Nephron progenitor cell (in vitro differentiated cells): ENCODE results near the gene FAM78A.
A peak's percentile ranks its signal among the peaks of the same experiment; 100 is the strongest.

Experiments
- DNase-seq: peaks from one replicate; pipeline ENCODE4 v3.0.0; 2021
- H3K27ac Mint-ChIP-seq: 2 replicates; pipeline ENCODE4 v1.8.0; 2021; ENCODE audit warnings: mild to moderate bottlenecking, moderate library complexity, mixed read lengths
- H3K27me3 Mint-ChIP-seq: 2 replicates; pipeline ENCODE4 v1.8.0; 2021; ENCODE audit warnings: mild to moderate bottlenecking, low read depth, mixed read lengths; ENCODE audit not compliant: poor library complexity
- H3K36me3 Mint-ChIP-seq: 2 replicates; pipeline ENCODE4 v1.8.0; 2021; ENCODE audit warnings: low read depth, mixed read lengths
- H3K4me1 Mint-ChIP-seq: 2 replicates; pipeline ENCODE4 v1.8.0; 2021; ENCODE audit warnings: mixed read lengths
- H3K4me3 Mint-ChIP-seq: 2 replicates; pipeline ENCODE4 v1.8.0; 2021; ENCODE audit warnings: mild to moderate bottlenecking, moderate library complexity, mixed read lengths
- H3K9me3 Mint-ChIP-seq: 2 replicates; pipeline ENCODE4 v1.8.0; 2021; ENCODE audit warnings: mild to moderate bottlenecking, moderate library complexity, mixed read lengths
- CTCF ChIP-seq: fragments of 200-600 bp; sonication (generic); IDR thresholded peaks from 2 replicates; pipeline ENCODE4 v1.5.0; 2021; ENCODE audit warnings: antibody characterized with exemption

Gene FAM78A

GRCh38 chr9:131276094-131276888 is at the start of gene FAM78A:
TSS of gene FAM78A (minus strand) at chr9:131276510. CDS start at chr9:131276179, 331 bp downstream.
- Mint-ChIP-seq H3K36me3 (no peaks in the 10 kb centered on the region), H3K4me3 (peak within 1 kb of the TSS; percentile 77), H3K4me1 (peaks cover 46% of the 10 kb centered on the region), H3K9me3 (no peaks in the 10 kb centered on the region), H3K27ac (no peak within 1 kb of the TSS), H3K27me3 (peaks cover 56% of the 10 kb centered on the region)
- TF ChIP-seq CTCF = no peak
- DNase-seq = peak; percentile 65

DNA sequence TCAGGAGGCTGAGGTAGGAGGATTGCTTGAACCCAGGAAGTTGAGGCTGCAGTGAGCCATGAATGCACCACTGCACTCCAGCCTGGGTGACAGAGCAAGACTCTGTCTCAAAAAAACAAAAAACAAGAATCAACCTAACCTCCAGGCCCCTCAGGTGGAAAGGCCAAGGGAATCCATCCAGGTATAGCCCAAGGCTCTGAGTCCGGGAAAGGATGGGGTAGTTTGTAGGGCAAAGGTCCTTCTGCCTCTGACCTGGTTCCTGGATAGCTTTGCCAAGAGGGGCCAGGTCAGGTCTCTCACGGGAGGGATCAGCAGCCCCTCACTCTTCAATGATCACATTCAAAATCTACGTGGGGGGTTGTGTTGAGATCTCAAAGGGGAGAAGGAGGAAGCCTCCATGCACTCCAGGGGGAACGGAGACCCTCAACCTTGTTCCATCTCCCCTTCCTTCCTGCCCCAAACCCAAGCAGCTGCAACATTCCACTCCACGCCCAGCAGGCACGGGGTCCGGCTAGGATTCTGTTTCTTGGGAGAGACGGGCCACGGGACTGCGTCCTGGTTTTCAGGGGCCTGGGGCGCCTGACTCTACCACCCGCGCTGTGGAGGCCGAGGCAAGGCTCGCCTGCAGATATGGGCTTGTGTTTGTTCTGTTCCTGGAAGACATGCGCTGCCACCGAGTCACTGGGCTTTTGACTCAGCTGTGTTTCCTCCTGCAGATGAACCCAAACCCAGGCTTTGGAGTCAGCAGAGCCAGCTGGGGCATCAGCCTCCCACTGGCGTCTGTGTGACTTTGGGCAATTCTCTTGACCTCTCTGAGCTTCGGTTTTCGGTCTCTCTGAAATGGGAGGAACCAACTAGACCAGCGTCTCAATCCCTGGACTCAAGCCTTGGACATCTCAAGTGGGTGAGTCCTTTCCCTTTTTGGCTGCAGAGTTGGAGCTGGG is 48.7 kb upstream of the FAM78A start:
- no peak overlapping the region for H3K27ac Mint-ChIP-seq

GRCh38 chr9:131323629-131324028 is 47.3 kb upstream of the FAM78A start:
- TF ChIP-seq CTCF = no peak
- Mint-ChIP-seq H3K27me3 (peaks cover 17% of the 10 kb centered on the region), H3K36me3 (no peaks in the 10 kb centered on the region), H3K9me3 (no peaks in the 10 kb centered on the region), H3K4me1 (peaks cover 6% of the 10 kb centered on the region), H3K4me3 (no peak overlapping the region), H3K27ac (no peak overlapping the region)
- DNase-seq = no peak

More for the DNA sequence above, 48.7 kb upstream of the FAM78A start:
- Mint-ChIP-seq H3K4me1 (peaks cover 19% of the 10 kb centered on the region), H3K36me3 (no peaks in the 10 kb centered on the region), H3K9me3 (peaks cover 4% of the 10 kb centered on the region), H3K27me3 (peaks cover 26% of the 10 kb centered on the region), H3K4me3 (no peak overlapping the region)
- DNase-seq = no peak
- TF ChIP-seq CTCF = no peak

DNA sequence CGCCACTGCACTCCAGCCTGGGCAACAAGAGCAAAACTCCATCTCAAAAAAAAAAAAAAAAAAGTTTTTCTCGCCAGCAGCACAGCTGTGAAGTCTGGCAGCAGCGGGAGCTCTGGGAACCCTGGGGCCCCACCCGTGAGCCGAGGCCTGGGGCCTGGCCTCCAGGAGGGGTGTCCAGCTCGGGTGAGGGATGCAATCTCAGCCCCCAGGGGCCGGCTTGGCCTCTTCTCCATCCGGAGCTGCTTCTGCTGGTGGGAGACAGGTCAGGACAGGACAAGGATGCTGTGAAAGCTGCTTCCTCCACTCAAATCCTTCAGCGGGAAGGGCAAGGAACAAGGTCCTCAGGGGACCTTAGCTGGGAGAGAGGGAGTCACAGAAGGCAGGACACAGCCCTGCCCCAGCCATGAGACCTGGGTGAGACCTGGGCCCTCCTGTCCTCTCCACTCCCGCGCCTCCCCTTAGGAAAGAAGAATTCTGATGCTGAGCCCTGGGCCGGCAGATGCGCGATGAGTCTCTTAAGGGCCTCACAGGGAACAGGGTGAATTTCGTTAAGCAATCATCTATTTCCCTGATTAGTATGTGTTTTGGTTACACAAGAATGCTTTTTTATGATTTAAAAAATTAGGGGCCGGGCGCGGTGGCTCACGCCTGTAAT is 43.8 kb upstream of the FAM78A start:
- Mint-ChIP-seq H3K9me3 (peaks cover 5% of the 10 kb centered on the region), H3K27ac (no peak overlapping the region), H3K36me3 (no peaks in the 10 kb centered on the region), H3K4me1 (no peaks in the 10 kb centered on the region), H3K27me3 (peaks cover 16% of the 10 kb centered on the region), H3K4me3 (no peak overlapping the region)
- DNase-seq = no peak
- no peak for TF ChIP-seq CTCF

DNA sequence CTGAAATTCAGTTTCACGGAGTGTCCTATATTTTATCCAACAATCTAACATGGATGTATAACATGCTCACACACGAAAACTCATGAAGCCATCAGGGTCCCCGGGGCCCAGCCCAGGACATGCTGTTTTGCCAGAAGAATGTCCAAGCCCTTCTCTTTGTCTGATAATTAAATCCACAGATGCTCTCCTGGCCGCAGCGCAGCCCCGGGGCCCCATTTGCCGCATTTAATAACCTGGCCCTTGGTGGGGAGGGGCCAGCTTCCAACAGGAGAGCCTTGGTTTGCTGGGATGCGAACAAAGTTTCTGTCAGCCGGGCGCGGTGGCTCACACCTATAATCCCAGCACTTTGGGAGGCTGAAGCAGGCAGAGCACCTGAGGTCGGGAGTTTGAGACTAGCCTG is 43.2 kb upstream of the FAM78A start:
- H3K27me3 Mint-ChIP-seq = peaks cover 11% of the 10 kb centered on the region
- peaks cover 5% of the 10 kb centered on the region for H3K9me3 Mint-ChIP-seq
- H3K36me3 Mint-ChIP-seq = no peaks in the 10 kb centered on the region
- H3K4me1 Mint-ChIP-seq = no peaks in the 10 kb centered on the region
- H3K4me3 Mint-ChIP-seq = no peak overlapping the region
- H3K27ac Mint-ChIP-seq = no peak overlapping the region
- no peak for DNase-seq
- no peak for TF ChIP-seq CTCF
